Sigmoid colon (tissue), 7 donors: ENCODE data around the gene CDHR5. TPM values are rescaled to one million over a fixed set of nuclear protein-coding genes. Genes with fewer than 3 reads are reported as not detected.

Experiments used
- DNase-seq: peaks from one replicate; pipeline ENCODE4 v3.0.0-alpha.2; 2019
- H3K27ac ChIP-seq, 4 donors: fragments of 200-600 bp; sonication (generic); one replicate each; pipeline ENCODE4 v1.5.1; 2016 to 2019; ENCODE audit warnings: mild to moderate bottlenecking in 1 of 4
- H3K27me3 ChIP-seq, 3 donors: fragments of 200-600 bp; sonication (generic); one replicate each; pipeline ENCODE4 v1.5.1; 2019; ENCODE audit warnings: mild to moderate bottlenecking in 1 of 3
- H3K36me3 ChIP-seq, 4 donors: fragments of 200-600 bp; sonication (generic); one replicate each; pipeline ENCODE4 v1.5.1; 2016 to 2019
- H3K4me1 ChIP-seq, 4 donors: fragments of 200-600 bp; sonication (generic); one replicate each; pipeline ENCODE4 v1.5.1; 2017 to 2019
- H3K4me3 ChIP-seq, 4 donors: fragments of 200-600 bp; sonication (generic); one replicate each; pipeline ENCODE4 v1.5.1; 2017 to 2019; ENCODE audit warnings: mild to moderate bottlenecking in 2 of 4, moderate library complexity in 1 of 4
- H3K9me3 ChIP-seq, 4 donors: fragments of 200-600 bp in 3 of 4; sonication (generic) in 3 of 4; one replicate each; pipeline versions ENCODE4 v1.5.1 to v1.6.1; 2013 to 2019
- CTCF ChIP-seq, 4 experiments: fragments of 450-650 bp in 3 of 4; fragments of 200-600 bp in 1 of 4; IDR thresholded peaks; one replicate each; pipeline ENCODE4 v1.5.1; 2016 to 2019; ENCODE audit warnings: antibody characterized with exemption in 4 of 4, mild to moderate bottlenecking in 3 of 4, moderate library complexity in 2 of 4
- EP300 ChIP-seq, 4 donors: sonication (generic); formaldehyde crosslinking; IDR thresholded peaks; one replicate each; pipeline ENCODE4 v1.6.1; 2017; ENCODE audit warnings: antibody characterized with exemption in 4 of 4
- POLR2A ChIP-seq, 2 donors: fragments of 450-650 bp; IDR thresholded peaks; one replicate each; pipeline ENCODE4 v1.6.1; 2016; ENCODE audit warnings: antibody characterized with exemption in 2 of 2, mild to moderate bottlenecking in 2 of 2, moderate library complexity in 2 of 2
- POLR2AphosphoS5 ChIP-seq, 4 donors: sonication (generic); formaldehyde crosslinking; IDR thresholded peaks; one replicate each; pipeline ENCODE4 v1.6.1; 2017; ENCODE audit warnings: antibody characterized with exemption in 4 of 4
- WGBS, 2 donors: extraction: QIAGEN DNeasy Blood & Tissue Kit; methylation state at CpG; one replicate each; pipeline ENCODE4 v1.1.7; 2013; 5-methylcytosine and 5-hydroxymethylcytosine counted together
- intact Hi-C: fragments of 100-400 bp; cut with DNase I; formaldehyde crosslinking; loops from one replicate; pipeline ENCODE4 v1.15.1; 2023
- polyA plus RNA-seq, 3 donors: library from polyadenylated mRNA; stranded (reverse); fragments of 200-250 nt; gene quantifications; one replicate each; pipeline ENCODE4 v1.2.3, GENCODE V29; 2013
- total RNA-seq, 4 donors: library from RNA; depleted of rRNA; stranded (reverse); fragments of >200 nt; gene quantifications; one replicate each; pipeline ENCODE4 v1.1.0, GENCODE V29; 2016
- donor health status: healthy with polysubstance abuse.
- donor health status: Bipolar disorder and iron deficiency.
- donor health status: healthy.

CDHR5 gene
- total and polyA plus RNA-seq, 7 donors: 1.8 to 136 (median 18.0) TPM; not detected in 2

GRCh38 chr11:659532-660085 lies 34.9 kb upstream of the CDHR5 start:
- Histone ChIP-seq H3K27me3 (no peaks in the 10 kb centered on the region), H3K9me3 (no peaks in the 10 kb centered on the region), H3K4me1 (no peaks in the 10 kb centered on the region), H3K27ac (no peak overlapping the region), H3K36me3 (peaks cover 0 to 33% (median 7%) of the 10 kb centered on the region in 4 donors), H3K4me3 (no peak overlapping the region)
- intact Hi-C loops: no loop called here
- WGBS, 2 donors: 92 to 93% methylated on average over 16 of the region's 16 CpGs
- no peak for DNase-seq
- no peak for TF ChIP-seq EP300 (IDR thresholded peaks at IDR 0.05)
- no peak for TF ChIP-seq POLR2A (IDR thresholded peaks at IDR 0.05)
- TF ChIP-seq POLR2AphosphoS5 (IDR thresholded peaks at IDR 0.05): no peak
- TF ChIP-seq CTCF (IDR thresholded peaks at IDR 0.05): no peak

- 49 to 84% methylated on average over 14 of the region's 14 CpGs for WGBS, 2 donors
- H3K36me3 ChIP-seq: peaks cover 0 to 41% (median 7%) of the 10 kb centered on the region in 4 donors
Observed at GRCh38 chr11:657691-658126, 33.0 kb upstream of the CDHR5 start.

GRCh38 chr11:656866-657265 lies 32.1 kb upstream of the CDHR5 start:
- Histone ChIP-seq H3K27me3 (no peaks in the 10 kb centered on the region), H3K4me3 (no peak overlapping the region), H3K4me1 (no peaks in the 10 kb centered on the region), H3K27ac (no peak overlapping the region), H3K9me3 (no peaks in the 10 kb centered on the region), H3K36me3 (peaks cover 0 to 41% (median 7%) of the 10 kb centered on the region in 4 donors)
- intact Hi-C loops: no loop called here
- TF ChIP-seq CTCF (IDR thresholded peaks at IDR 0.05) (no peak), POLR2A (IDR thresholded peaks at IDR 0.05) (no peak), EP300 (IDR thresholded peaks at IDR 0.05) (no peak), POLR2AphosphoS5 (IDR thresholded peaks at IDR 0.05) (no peak)
- WGBS, 2 donors: 85 to 90% methylated on average over 7 of the region's 7 CpGs
- DNase-seq: no peak

More at GRCh38 chr11:657691-658126, 33.0 kb upstream of the CDHR5 start:
- Histone ChIP-seq H3K27me3 (no peaks in the 10 kb centered on the region), H3K4me1 (no peaks in the 10 kb centered on the region), H3K9me3 (no peaks in the 10 kb centered on the region), H3K27ac (no peak overlapping the region), H3K4me3 (no peak overlapping the region)
- no peak for TF ChIP-seq POLR2AphosphoS5 (IDR thresholded peaks at IDR 0.05)
- TF ChIP-seq EP300 (IDR thresholded peaks at IDR 0.05): no peak
- no peak for TF ChIP-seq POLR2A (IDR thresholded peaks at IDR 0.05)
- no peak for TF ChIP-seq CTCF (IDR thresholded peaks at IDR 0.05)
- intact Hi-C loops: no loop called here
- no peak for DNase-seq

- DNase-seq: no peak
- no peak overlapping the region for H3K4me3 ChIP-seq
- H3K4me1 ChIP-seq: no peaks in the 10 kb centered on the region
- no peaks in the 10 kb centered on the region for H3K9me3 ChIP-seq
- peaks cover 0 to 45% (median 7%) of the 10 kb centered on the region in 4 donors for H3K36me3 ChIP-seq
- TF ChIP-seq CTCF (IDR thresholded peaks at IDR 0.05) (no peak), EP300 (IDR thresholded peaks at IDR 0.05) (no peak), POLR2A (IDR thresholded peaks at IDR 0.05) (no peak), POLR2AphosphoS5 (IDR thresholded peaks at IDR 0.05) (no peak)
- intact Hi-C loops: no loop called here
- no peak overlapping the region for H3K27ac ChIP-seq
- no peaks in the 10 kb centered on the region for H3K27me3 ChIP-seq
- WGBS, 2 donors: 94 to 95% methylated on average over 14 of the region's 14 CpGs
Observed at GRCh38 chr11:656426-656825, 31.7 kb upstream of the CDHR5 start.
